ENCODE data around the gene RPH3AL. TPM values are rescaled to one million over a fixed set of nuclear protein-coding genes. Genes with fewer than 3 reads are reported as not detected.
A peak's percentile ranks its signal among the peaks of the same experiment; 100 is the strongest.
"Not testable (repeated sequence)": the region's sequence is repeated elsewhere in the genome, so short reads cannot be mapped to it uniquely, and the experiment has no call there.

Gene RPH3AL
- total RNA-seq, 1 experiment from 2014 or later, result 2.8 TPM

DNA sequence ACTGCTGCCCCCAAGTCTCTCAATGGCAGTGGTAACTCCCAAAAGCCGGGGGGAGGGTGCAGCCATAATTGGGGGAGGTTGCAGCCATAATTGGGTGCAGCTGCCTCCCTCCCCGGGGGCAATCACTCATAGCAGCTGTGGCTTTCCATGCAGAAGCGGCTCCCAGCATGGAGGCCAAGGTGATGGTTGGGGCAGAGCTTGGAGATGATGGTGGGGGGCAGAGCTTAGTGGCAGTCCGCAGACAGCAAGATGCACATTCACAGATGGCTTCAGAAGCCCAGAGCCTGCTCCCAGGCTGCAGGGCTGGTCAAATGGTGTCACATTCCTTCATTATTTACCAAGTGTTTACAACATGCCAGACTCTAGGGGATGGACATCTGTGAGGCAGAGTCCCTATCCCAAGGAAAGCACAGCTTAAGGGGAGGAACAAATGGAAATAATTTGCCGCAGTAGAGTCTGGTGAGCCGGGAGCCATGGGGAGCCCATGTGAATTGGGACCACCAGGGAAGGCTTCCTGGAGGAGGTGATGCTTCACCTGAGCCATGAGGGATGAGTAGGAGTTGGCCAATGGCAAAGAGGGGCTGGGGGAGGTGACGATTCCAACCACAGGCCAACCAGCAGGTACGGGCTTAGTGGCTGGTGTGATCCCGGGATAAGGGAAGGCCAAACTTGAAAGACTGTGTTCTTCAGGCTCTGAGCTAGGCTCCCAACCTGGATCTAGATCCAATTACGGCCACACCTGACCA lies 179.3 kb downstream of the RPH3AL start:
- H3K36me3 ChIP-seq (replicated peaks; ENCODE audit: control insufficient read depth, insufficient read depth, low read length), result no peaks in the 10 kb centered on the region
- DNase-seq, result no peak
- no peak overlapping the region for H3K4me3 ChIP-seq (ENCODE audit: insufficient read depth, low read depth, low read length)
- peaks cover 2% of the 10 kb centered on the region for H3K27me3 ChIP-seq (ENCODE audit: control insufficient read depth, insufficient read depth, low read length)

DNA sequence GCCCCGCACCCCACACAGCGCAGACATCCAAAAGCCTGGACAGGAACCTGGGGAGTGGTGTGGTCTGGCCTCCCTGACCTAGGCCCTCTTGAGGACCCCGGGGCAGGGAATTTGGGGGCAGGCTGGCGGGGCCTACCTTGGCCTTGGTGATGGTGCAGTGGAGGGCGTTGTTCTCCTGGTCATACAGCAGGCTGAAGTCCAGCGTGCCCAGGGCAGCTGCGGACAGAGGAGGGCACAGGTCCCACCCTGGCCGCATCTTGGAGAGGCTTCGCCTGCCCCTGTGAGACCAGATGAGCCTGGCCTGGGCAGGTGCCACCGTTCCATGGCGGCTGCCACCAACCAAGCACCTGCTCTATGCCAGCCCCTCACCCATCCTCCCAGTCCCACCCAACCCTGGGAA lies 180.2 kb downstream of the RPH3AL start:
- no peak for DNase-seq
- no peak overlapping the region for H3K4me3 ChIP-seq (ENCODE audit: insufficient read depth, low read depth, low read length)
- H3K36me3 ChIP-seq (replicated peaks; ENCODE audit: control insufficient read depth, insufficient read depth, low read length), result no peaks in the 10 kb centered on the region
- no peaks in the 10 kb centered on the region for H3K27me3 ChIP-seq (ENCODE audit: control insufficient read depth, insufficient read depth, low read length)

DNA sequence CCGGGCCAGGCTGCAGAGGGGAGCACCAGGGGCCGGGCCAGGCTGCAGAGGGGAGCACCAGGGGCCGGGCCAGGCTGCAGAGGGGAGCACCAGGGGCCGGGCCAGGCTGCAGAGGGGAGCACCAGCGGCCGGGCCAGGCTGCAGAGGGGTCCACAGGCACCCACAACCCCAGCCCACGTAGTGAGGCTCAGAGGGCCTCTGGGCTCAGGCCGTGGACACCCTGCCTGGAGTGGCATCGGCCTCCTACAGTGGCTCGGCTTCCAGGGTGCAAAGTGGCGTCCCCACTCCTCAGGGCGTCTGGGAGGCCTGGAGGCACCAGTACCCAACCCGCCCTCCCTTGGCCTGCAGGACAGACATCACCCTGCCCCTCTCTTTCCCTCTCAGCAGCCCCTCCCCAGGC lies 180.7 kb downstream of the RPH3AL start:
- H3K36me3 ChIP-seq (replicated peaks; ENCODE audit: control insufficient read depth, insufficient read depth, low read length), result no peaks in the 10 kb centered on the region
- H3K4me3 ChIP-seq (ENCODE audit: insufficient read depth, low read depth, low read length), result no peak overlapping the region
- DNase-seq, result no peak
- H3K27me3 ChIP-seq (ENCODE audit: control insufficient read depth, insufficient read depth, low read length), result no peaks in the 10 kb centered on the region

- no peaks in the 10 kb centered on the region for H3K36me3 ChIP-seq (replicated peaks; ENCODE audit: control insufficient read depth, insufficient read depth, low read length)
- DNase-seq, result no peak
- H3K27me3 ChIP-seq (ENCODE audit: control insufficient read depth, insufficient read depth, low read length), result no peaks in the 10 kb centered on the region
- H3K4me3 ChIP-seq (ENCODE audit: insufficient read depth, low read depth, low read length), result no peak overlapping the region
Observed at GRCh38 chr17:170130-170670, 182.4 kb downstream of the RPH3AL start.

- not testable (repeated sequence) for H3K27me3 ChIP-seq (ENCODE audit: control insufficient read depth, insufficient read depth, low read length); DNase-seq; H3K4me3 ChIP-seq (ENCODE audit: insufficient read depth, low read depth, low read length); H3K36me3 ChIP-seq (replicated peaks; ENCODE audit: control insufficient read depth, insufficient read depth, low read length)
Observed at GRCh38 chr17:168614-169013, 184.0 kb downstream of the RPH3AL start.

DNA sequence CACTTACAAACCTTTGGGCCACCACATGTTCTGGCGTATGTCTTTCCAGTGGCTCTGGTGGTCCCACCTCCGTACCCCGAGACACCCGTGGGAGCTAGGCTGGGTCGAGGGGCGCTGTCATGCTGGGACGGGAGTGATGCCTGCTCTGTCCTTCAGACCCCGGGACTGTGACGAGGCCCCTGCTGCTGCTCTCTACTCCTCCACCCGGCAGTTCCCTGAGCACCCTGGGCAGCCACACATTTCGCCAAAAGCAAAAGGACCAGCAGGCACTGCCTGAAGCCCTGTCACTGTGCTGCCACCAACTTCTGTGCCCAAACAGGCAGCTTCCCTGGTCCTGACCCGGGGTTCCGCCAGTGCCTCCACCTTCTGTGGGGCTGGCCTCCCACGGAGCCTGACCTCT lies 186.7 kb downstream of the RPH3AL start:
- no peaks in the 10 kb centered on the region for H3K27me3 ChIP-seq (ENCODE audit: control insufficient read depth, insufficient read depth, low read length)
- H3K36me3 ChIP-seq (replicated peaks; ENCODE audit: control insufficient read depth, insufficient read depth, low read length), result no peaks in the 10 kb centered on the region
- no peak overlapping the region for H3K4me3 ChIP-seq (ENCODE audit: insufficient read depth, low read depth, low read length)
- no peak for DNase-seq

DNA sequence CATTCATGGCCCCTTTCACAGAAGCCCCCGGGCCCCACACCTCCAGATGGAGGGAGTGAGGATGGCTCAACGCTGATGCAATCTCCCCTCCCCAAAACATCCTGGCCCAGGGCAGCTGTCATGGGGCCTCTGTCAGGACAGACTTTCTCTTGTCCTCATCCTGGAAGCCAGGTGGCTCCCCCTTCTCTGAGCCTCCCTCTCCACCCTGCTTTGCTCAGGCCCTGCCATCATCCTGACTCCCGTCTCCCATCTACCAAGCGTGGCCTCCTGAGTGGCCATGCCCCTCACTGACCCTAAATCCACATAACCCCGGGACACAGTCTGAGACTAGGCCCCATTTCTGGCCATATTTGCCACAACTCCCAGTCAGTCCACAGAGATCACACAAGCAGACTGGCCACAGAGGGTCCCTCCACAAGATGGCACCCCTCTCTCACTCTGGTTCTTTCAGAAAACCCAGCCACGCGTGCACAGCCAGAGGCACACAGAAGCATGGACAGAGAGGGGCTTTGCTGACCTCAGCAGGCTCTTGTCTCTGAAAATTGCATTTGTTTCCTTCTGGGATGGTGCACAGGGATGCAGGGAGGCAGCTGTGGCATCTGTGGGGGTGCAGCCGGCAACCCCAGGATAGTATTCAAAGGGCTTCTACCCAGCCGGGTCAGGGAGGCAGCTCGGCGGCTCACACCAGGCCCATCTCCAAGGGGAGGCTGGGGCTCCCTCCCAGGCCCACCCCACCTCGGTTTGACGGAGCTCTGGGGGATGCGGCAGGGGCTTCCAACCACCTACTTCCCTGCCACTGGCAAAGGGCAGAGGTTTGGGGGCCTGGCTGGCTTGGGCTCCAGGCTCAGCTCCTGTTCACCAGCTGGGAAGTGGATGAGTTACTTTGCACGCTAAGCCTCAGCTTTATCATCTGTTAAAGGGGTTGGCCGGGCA lies 188.0 kb downstream of the RPH3AL start:
- Histone ChIP-seq H3K4me3 (ENCODE audit: insufficient read depth, low read depth, low read length) (no peak overlapping the region), H3K36me3 (replicated peaks; ENCODE audit: control insufficient read depth, insufficient read depth, low read length) (no peaks in the 10 kb centered on the region), H3K27me3 (ENCODE audit: control insufficient read depth, insufficient read depth, low read length) (no peaks in the 10 kb centered on the region)
- peak; percentile 91 for DNase-seq

GRCh38 chr17:163514-164098 lies 189.0 kb downstream of the RPH3AL start:
- no peak overlapping the region for H3K4me3 ChIP-seq (ENCODE audit: insufficient read depth, low read depth, low read length)
- DNase-seq, result peak; percentile 89

DNA sequence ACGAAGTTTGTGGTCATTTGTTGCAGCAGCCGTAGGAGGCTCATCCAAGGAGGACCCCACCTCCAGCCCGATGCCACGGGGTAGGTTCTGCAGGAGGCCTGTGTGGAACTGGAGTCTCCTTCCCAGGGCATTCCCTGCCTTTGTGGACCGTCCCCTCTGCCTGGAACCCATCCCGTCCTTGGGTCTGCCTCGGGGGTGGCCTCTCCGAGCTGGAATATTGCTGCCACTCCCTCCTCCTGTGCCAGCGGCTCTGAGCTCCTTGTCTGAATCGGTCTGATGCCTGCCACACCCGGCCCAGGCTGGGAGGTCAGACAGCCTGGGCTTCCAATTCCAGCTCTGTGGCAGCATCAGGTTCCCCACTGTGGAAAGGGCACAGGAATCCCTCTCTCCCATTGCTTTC lies 189.9 kb downstream of the RPH3AL start:
- Histone ChIP-seq H3K36me3 (replicated peaks; ENCODE audit: control insufficient read depth, insufficient read depth, low read length) (no peaks in the 10 kb centered on the region), H3K27me3 (ENCODE audit: control insufficient read depth, insufficient read depth, low read length) (no peaks in the 10 kb centered on the region), H3K4me3 (ENCODE audit: insufficient read depth, low read depth, low read length) (no peak overlapping the region)
- DNase-seq, result no peak

More at GRCh38 chr17:163514-164098, 189.0 kb downstream of the RPH3AL start:
- Histone ChIP-seq H3K36me3 (replicated peaks; ENCODE audit: control insufficient read depth, insufficient read depth, low read length) (no peaks in the 10 kb centered on the region), H3K27me3 (ENCODE audit: control insufficient read depth, insufficient read depth, low read length) (no peaks in the 10 kb centered on the region)

Other genes with a start within 250 kb of the RPH3AL start
- not detected in 2 replicates for gene SCGB1C2, start 215.2 kb downstream of the RPH3AL start, total RNA-seq (2014; rRNA removed; shearing (Covaris generic))
- gene DOC2B, start 171.2 kb downstream of the RPH3AL start, total RNA-seq (2014; rRNA removed; shearing (Covaris generic)), result 0.04 and 1.1 TPM in 2 replicates
- 21.1 and 22.0 TPM in 2 replicates for gene RFLNB, start 93.1 kb upstream of the RPH3AL start, total RNA-seq (2014; rRNA removed; shearing (Covaris generic))

Measured in H7 (cell line).